Measurements from ENCODE around the gene PPP2R2D.

PPP2R2D gene

GRCh38 chr10:132005147-132005546 is 104.3 kb downstream of the PPP2R2D start:
- no peak for DNase-seq (ENCODE audit: low read depth in 1 of 2, low spot score in 1 of 2)
- in situ Hi-C loops (cut with HindIII; ENCODE audit: low pct_unique_long_range_greater_than_20kb, low sequenced_read_pairs), result no loop called here
- no peak for TF ChIP-seq JUND (IDR thresholded peaks at IDR 0.05; ENCODE audit: low read depth)

- TF ChIP-seq JUND (IDR thresholded peaks at IDR 0.05; ENCODE audit: low read depth), result no peak
- in situ Hi-C loops (cut with HindIII; ENCODE audit: low pct_unique_long_range_greater_than_20kb, low sequenced_read_pairs), result no loop called here
- no peak for DNase-seq (ENCODE audit: low read depth in 1 of 2, low spot score in 1 of 2)
Observed at GRCh38 chr10:132006966-132007365, 106.2 kb downstream of the PPP2R2D start.

GRCh38 chr10:132007681-132008080 is 106.9 kb downstream of the PPP2R2D start:
- no peak for TF ChIP-seq JUND (IDR thresholded peaks at IDR 0.05; ENCODE audit: low read depth)
- no peak for DNase-seq (ENCODE audit: low read depth in 1 of 2, low spot score in 1 of 2)
- in situ Hi-C loops (cut with HindIII; ENCODE audit: low pct_unique_long_range_greater_than_20kb, low sequenced_read_pairs), result no loop called here
